Measurements from ENCODE around the gene LINGO3. TPM values are rescaled to one million over a fixed set of nuclear protein-coding genes. Genes with fewer than 3 reads are reported as not detected.

LINGO3 gene
- total RNA-seq, 2 donors from 2014 or later: 0.20 to 1.0 TPM

DNA sequence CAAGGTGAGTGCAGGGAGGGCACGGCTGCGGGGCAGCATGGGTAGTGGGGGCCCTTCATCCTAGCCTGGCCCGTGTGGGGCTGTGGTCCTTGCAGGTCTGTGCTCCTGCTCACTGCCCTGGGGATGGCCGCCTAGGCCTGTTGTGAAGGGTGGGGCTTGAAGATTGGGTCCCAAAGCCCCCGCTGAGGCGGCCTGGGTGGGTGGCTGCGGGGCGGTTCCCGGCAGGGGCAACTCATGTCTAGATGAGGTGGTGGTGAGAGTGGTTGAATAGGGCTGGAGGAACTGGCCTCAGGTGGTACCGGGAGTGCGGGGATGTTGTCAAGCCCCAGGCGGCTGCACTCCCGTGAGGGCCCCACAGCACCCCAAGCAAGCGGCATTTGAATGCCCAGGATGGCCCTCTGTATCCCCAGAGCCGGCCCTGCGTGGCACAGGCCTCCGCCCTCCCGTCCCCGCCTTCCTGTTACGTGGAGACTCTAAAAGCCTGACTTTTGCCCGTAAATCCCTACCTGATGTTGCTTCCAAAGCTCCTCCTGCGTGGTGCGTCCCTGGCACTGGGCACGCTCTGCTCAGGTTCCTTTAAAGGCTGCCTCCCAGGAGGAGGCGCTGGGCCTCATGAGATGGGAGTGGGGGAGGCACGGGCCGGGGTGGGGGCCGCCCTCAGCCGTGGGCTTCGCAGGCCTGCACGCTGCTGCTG, 35.5 kb upstream of the LINGO3 start:
- TF ChIP-seq, protein P1, sequence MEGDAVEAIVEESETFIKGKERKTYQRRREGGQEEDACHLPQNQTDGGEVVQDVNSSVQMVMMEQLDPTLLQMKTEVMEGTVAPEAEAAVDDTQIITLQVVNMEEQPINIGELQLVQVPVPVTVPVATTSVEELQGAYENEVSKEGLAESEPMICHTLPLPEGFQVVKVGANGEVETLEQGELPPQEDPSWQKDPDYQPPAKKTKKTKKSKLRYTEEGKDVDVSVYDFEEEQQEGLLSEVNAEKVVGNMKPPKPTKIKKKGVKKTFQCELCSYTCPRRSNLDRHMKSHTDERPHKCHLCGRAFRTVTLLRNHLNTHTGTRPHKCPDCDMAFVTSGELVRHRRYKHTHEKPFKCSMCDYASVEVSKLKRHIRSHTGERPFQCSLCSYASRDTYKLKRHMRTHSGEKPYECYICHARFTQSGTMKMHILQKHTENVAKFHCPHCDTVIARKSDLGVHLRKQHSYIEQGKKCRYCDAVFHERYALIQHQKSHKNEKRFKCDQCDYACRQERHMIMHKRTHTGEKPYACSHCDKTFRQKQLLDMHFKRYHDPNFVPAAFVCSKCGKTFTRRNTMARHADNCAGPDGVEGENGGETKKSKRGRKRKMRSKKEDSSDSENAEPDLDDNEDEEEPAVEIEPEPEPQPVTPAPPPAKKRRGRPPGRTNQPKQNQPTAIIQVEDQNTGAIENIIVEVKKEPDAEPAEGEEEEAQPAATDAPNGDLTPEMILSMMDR (conservative IDR thresholded peaks at IDR 0.05): no peak
- H3K36me3 Mint-ChIP-seq (ENCODE audit: low read depth): peaks cover 11% of the 10 kb centered on the region
- H3K9me3 ChIP-seq (ENCODE audit: control insufficient read depth, low read length): no peaks in the 10 kb centered on the region
- H3K36me3 ChIP-seq (ENCODE audit: control insufficient read depth, insufficient read depth, low read length): peaks cover 8% of the 10 kb centered on the region
- H3K9me3 Mint-ChIP-seq: no peaks in the 10 kb centered on the region
- no peak overlapping the region for H3K27ac Mint-ChIP-seq
- no peaks in the 10 kb centered on the region for H3K27me3 Mint-ChIP-seq (ENCODE audit: insufficient read depth)
- no peak overlapping the region for H3K27ac ChIP-seq (ENCODE audit: low read depth, low read length)
- WGBS, 2 experiments (ENCODE audit: insufficient coverage in 1 of 2, insufficient read length in 1 of 2): 95 to 96% methylated on average over 19 to 28 of the region's 31 CpGs
- no peak for DNase-seq
- no peak overlapping the region for H3K4me3 Mint-ChIP-seq
- H3K4me1 Mint-ChIP-seq: no peaks in the 10 kb centered on the region
- H3K4me1 ChIP-seq (ENCODE audit: control insufficient read depth, insufficient read depth, low read length): no peaks in the 10 kb centered on the region
- H3K9ac ChIP-seq (ENCODE audit: extremely low read depth, low read length, poor library complexity, severe bottlenecking): no peak overlapping the region
- no peaks in the 10 kb centered on the region for H3K27me3 ChIP-seq (ENCODE audit: control insufficient read depth, insufficient read depth, low read length, poor library complexity, severe bottlenecking)
- no peak overlapping the region for H3K4me3 ChIP-seq (ENCODE audit: low read length)

DNA sequence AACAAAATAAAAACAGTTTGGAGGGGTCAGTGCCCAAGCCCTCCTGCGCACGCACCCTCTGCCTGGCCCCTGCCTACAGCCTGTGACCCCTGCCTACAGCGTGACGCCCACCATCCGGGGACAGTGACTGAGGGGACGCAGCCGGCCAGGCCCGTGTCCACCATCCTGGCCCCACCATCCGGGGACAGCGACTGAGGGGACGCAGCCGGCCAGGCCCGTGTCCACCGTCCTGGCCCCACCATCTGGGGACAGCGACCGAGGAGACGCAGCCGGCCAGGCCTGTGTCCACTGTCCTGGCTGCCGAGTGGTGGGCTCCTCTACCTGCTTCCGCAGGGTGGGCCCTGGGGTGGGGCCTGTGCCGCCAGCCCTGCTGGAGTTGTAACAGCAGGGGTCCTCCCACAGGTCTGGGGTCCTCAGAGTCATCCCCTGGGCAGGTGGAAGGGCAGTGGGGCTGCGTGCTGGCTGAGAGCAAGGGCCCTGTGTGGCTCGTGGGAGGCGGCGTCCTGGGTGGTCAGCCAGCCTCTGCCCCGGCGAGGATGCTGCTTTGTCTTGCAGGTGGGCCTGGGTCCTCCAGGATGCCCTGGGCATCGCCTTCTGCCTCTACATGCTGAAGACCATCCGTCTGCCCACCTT, 34.8 kb upstream of the LINGO3 start:
- H3K4me3 ChIP-seq (ENCODE audit: low read length): no peak overlapping the region
- Mint-ChIP-seq H3K4me3 (no peak overlapping the region), H3K9me3 (no peaks in the 10 kb centered on the region), H3K36me3 (ENCODE audit: low read depth) (peaks cover 11% of the 10 kb centered on the region), H3K27me3 (ENCODE audit: insufficient read depth) (no peaks in the 10 kb centered on the region), H3K27ac (no peak overlapping the region), H3K4me1 (no peaks in the 10 kb centered on the region)
- DNase-seq: no peak
- no peak overlapping the region for H3K9ac ChIP-seq (ENCODE audit: extremely low read depth, low read length, poor library complexity, severe bottlenecking)
- no peaks in the 10 kb centered on the region for H3K27me3 ChIP-seq (ENCODE audit: control insufficient read depth, insufficient read depth, low read length, poor library complexity, severe bottlenecking)
- no peaks in the 10 kb centered on the region for H3K4me1 ChIP-seq (ENCODE audit: control insufficient read depth, insufficient read depth, low read length)
- WGBS, 2 experiments (ENCODE audit: insufficient coverage in 1 of 2, insufficient read length in 1 of 2): 93 to 96% methylated on average over 15 to 29 of the region's 29 CpGs
- no peaks in the 10 kb centered on the region for H3K9me3 ChIP-seq (ENCODE audit: control insufficient read depth, low read length)
- H3K27ac ChIP-seq (ENCODE audit: low read depth, low read length): no peak overlapping the region
- TF ChIP-seq, protein P1 (conservative IDR thresholded peaks at IDR 0.05): no peak
- peaks cover 8% of the 10 kb centered on the region for H3K36me3 ChIP-seq (ENCODE audit: control insufficient read depth, insufficient read depth, low read length)

DNA sequence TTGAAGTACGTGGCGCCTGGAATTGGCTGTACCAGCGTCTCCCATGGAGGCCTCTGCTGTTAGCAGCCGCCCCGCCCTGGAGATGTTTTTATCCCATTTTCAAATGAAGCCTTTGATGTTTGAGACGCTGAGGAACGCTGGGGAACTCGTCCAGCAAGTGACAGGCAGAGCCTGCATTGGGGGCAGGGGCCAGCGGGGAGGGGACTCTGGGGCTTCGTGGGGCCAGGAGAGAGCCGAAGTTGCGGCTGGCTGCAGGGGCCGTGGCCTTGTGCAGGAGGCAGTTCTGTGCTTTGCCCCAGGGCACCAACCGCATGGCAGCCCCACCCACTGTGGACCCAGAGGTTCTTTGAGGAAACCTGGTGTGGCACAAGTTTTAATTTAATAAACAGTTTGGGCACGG, 34.0 kb upstream of the LINGO3 start:
- Histone ChIP-seq H3K27me3 (ENCODE audit: control insufficient read depth, insufficient read depth, low read length, poor library complexity, severe bottlenecking) (no peaks in the 10 kb centered on the region), H3K9me3 (ENCODE audit: control insufficient read depth, low read length) (no peaks in the 10 kb centered on the region), H3K27ac (ENCODE audit: low read depth, low read length) (no peak overlapping the region), H3K4me3 (ENCODE audit: low read length) (no peak overlapping the region), H3K36me3 (ENCODE audit: control insufficient read depth, insufficient read depth, low read length) (peaks cover 13% of the 10 kb centered on the region), H3K4me1 (ENCODE audit: control insufficient read depth, insufficient read depth, low read length) (no peaks in the 10 kb centered on the region), H3K9ac (ENCODE audit: extremely low read depth, low read length, poor library complexity, severe bottlenecking) (no peak overlapping the region)
- 95 to 96% methylated on average over 12 to 15 of the region's 15 CpGs for WGBS, 2 experiments (ENCODE audit: insufficient coverage in 1 of 2, insufficient read length in 1 of 2)
- no peaks in the 10 kb centered on the region for H3K4me1 Mint-ChIP-seq
- no peak overlapping the region for H3K27ac Mint-ChIP-seq
- TF ChIP-seq, protein P1 (conservative IDR thresholded peaks at IDR 0.05): no peak
- H3K36me3 Mint-ChIP-seq (ENCODE audit: low read depth): peaks cover 15% of the 10 kb centered on the region
- H3K27me3 Mint-ChIP-seq (ENCODE audit: insufficient read depth): no peaks in the 10 kb centered on the region
- H3K9me3 Mint-ChIP-seq: no peaks in the 10 kb centered on the region
- H3K4me3 Mint-ChIP-seq: no peak overlapping the region
- no peak for DNase-seq
